HepG2 (cell line): ENCODE measurements around the gene NSMCE3. TPM values are rescaled to one million over a fixed set of nuclear protein-coding genes. Genes with fewer than 3 reads are reported as not detected.

Experiments used
- ATAC-seq: fragments of 200-7000 bp; cut with Tn5 transposase; 3 replicates; pipeline ENCODE4 v1.9.1; 2020; ENCODE audit warnings: mild to moderate bottlenecking, moderate library complexity
- BruUV-seq: library from RNA; stranded (reverse); fragments of 400-500 nt; replicated peaks from 2 replicates; lab custom pipeline; 2021; lab: Mats Ljungman, UMichigan
- CTCF ChIA-PET: fragments of 300-600 bp; formaldehyde crosslinking; extraction: SDS; loops from one replicate; lab custom pipeline; 2021; ENCODE audit warnings: low total read pairs, inconsistent platforms, low intra/inter-chr PET ratio; lab: Yijun Ruan, JAX
- POLR2A ChIA-PET: fragments of 350-600 bp; sonication (Branson Sonifier 250); formaldehyde crosslinking; loops from one replicate; lab custom pipeline; 2020; ENCODE audit warnings: antibody characterized with exemption, inconsistent platforms; lab: Yijun Ruan, JAX
- DNase-seq: peaks from one replicate; pipeline ENCODE4 v3.0.0-alpha.2; 2015; ENCODE audit warnings: low spot score
- FAIRE-seq: peaks from 3 replicates; lab custom pipeline; 2011; peaks lifted over from hg19 to GRCh38; lab: Jason Lieb, UNC
- H2AFZ ChIP-seq: one replicate; pipeline ENCODE4 v1.6.1; 2011; ENCODE audit warnings: low read length, inconsistent platforms
- H3K27ac ChIP-seq: fragments of 300-600 bp; 3 replicates; pipeline ENCODE4 v1.8.0; 2011; ENCODE audit warnings: mixed run types, mild to moderate bottlenecking, mixed read lengths, low read length, inconsistent platforms; ENCODE audit not compliant: insufficient read depth; ENCODE audit errors: extremely low read length
- H3K27me3 ChIP-seq, 2 experiments: fragments of 200-600 bp in 1 of 2; 2 replicates in 1 of 2; 3 replicates in 1 of 2; pipeline versions ENCODE4 v1.6.0 to v1.8.0; 2011; ENCODE audit warnings: low read length in 2 of 2, mild to moderate bottlenecking in 2 of 2, moderate library complexity in 2 of 2, inconsistent platforms in 1 of 2; ENCODE audit not compliant: insufficient read depth in 2 of 2, control insufficient read depth in 1 of 2
- H3K36me3 ChIP-seq, 2 experiments: fragments of 200-600 bp in 1 of 2; replicated peaks in 1 of 2; 2 replicates in 1 of 2; 3 replicates in 1 of 2; pipeline versions ENCODE4 v1.5.1 to v1.8.0; 2011; ENCODE audit warnings: low read length in 2 of 2, inconsistent platforms in 1 of 2; ENCODE audit not compliant: insufficient read depth in 2 of 2, control insufficient read depth in 1 of 2
- H3K4me1 ChIP-seq: 2 replicates; pipeline ENCODE4 v1.5.1; 2012; ENCODE audit warnings: low read length, inconsistent platforms; ENCODE audit not compliant: insufficient read depth
- H3K4me2 ChIP-seq: 2 replicates; pipeline ENCODE4 v1.6.0; 2011; ENCODE audit warnings: low read depth, low read length, inconsistent platforms
- H3K4me3 ChIP-seq, 3 experiments: fragments of 200-600 bp in 1 of 3; sonication (generic), shearing (Covaris generic) in 1 of 3; replicated peaks in 1 of 3; 2 replicates each; pipeline ENCODE4 v1.5.1; 2011 to 2016; ENCODE audit warnings: low read length in 3 of 3, inconsistent platforms in 2 of 3, low read depth in 2 of 3, mild to moderate bottlenecking in 2 of 3, control low read depth in 1 of 3, mixed read lengths in 1 of 3; ENCODE audit not compliant: insufficient read depth in 1 of 3
- H3K79me2 ChIP-seq: one replicate; pipeline ENCODE4 v1.6.1; 2011; ENCODE audit warnings: low read length, inconsistent platforms; ENCODE audit not compliant: insufficient read depth
- H3K9ac ChIP-seq: 2 replicates; pipeline ENCODE4 v1.6.0; 2011; ENCODE audit warnings: mild to moderate bottlenecking, low read depth, low read length, inconsistent platforms; ENCODE audit not compliant: insufficient read depth
- H3K9me3 ChIP-seq: 2 replicates; pipeline ENCODE4 v1.5.1; 2012; ENCODE audit warnings: mild to moderate bottlenecking, low read length
- H4K20me1 ChIP-seq: 2 replicates; pipeline ENCODE4 v1.6.0; 2011; ENCODE audit warnings: inconsistent platforms, mild to moderate bottlenecking, low read length, moderate library complexity; ENCODE audit not compliant: insufficient read depth
- E2F1 ChIP-seq: sonication (generic); formaldehyde crosslinking; IDR thresholded peaks from 2 replicates; pipeline ENCODE4 v1.5.0; 2020; ENCODE audit warnings: missing genetic modification reagents
- GABPB1 ChIP-seq: IDR thresholded peaks from 2 replicates; pipeline ENCODE4 v1.6.1; 2016; ENCODE audit warnings: mild to moderate bottlenecking, missing genetic modification reagents, moderate library complexity, missing compliant biosample characterization
- GPN1 ChIP-seq: sonication (generic); formaldehyde crosslinking; IDR thresholded peaks from 2 replicates; pipeline ENCODE4 v1.5.1; 2020; ENCODE audit warnings: missing genetic modification reagents, borderline replicate concordance
- MAZ ChIP-seq, 2 experiments: sonication (generic) in 1 of 2; formaldehyde crosslinking in 1 of 2; IDR thresholded peaks; 2 replicates each; pipeline versions ENCODE4 v1.5.0 to v1.6.1; 2012 to 2020; ENCODE audit warnings: low read depth in 2 of 2, mild to moderate bottlenecking in 2 of 2, borderline replicate concordance in 1 of 2, improper control_type of control experiment in 1 of 2, low read length in 1 of 2, missing genetic modification reagents in 1 of 2, moderate library complexity in 1 of 2
- PRPF4 ChIP-seq: fragments of 200-400 bp; formaldehyde crosslinking; IDR thresholded peaks from 2 replicates; pipeline ENCODE4 v1.6.1; 2016; ENCODE audit warnings: low read length, low read depth; ENCODE audit not compliant: poor library complexity, severe bottlenecking
- SMAD3 ChIP-seq: sonication (generic); formaldehyde crosslinking; IDR thresholded peaks from 2 replicates; pipeline ENCODE4 v1.4.0; 2020; ENCODE audit warnings: missing genetic modification reagents
- ZBTB2 ChIP-seq: sonication (generic); formaldehyde crosslinking; IDR thresholded peaks from 2 replicates; pipeline ENCODE4 v1.8.0; 2022; ENCODE audit warnings: low read depth, missing genetic modification reagents
- ZNF674 ChIP-seq: sonication (generic); formaldehyde crosslinking; IDR thresholded peaks from 2 replicates; pipeline ENCODE4 v1.5.0; 2020; ENCODE audit warnings: low read depth, mild to moderate bottlenecking, missing genetic modification reagents
- WGBS: methylation state at CpG from one replicate; pipeline ENCODE4 v1.1.6; 2017; ENCODE audit warnings: low lambda C conversion rate; 5-methylcytosine and 5-hydroxymethylcytosine counted together
- in situ Hi-C: cut with HindIII; loops from 2 replicates; pipeline ENCODE4 v1.10.0; 2017; ENCODE audit warnings: low pct_unique_long_range_greater_than_20kb; ENCODE audit not compliant: extremely low pct_ligation_motif_present
- intact Hi-C: fragments of 100-400 bp; cut with micrococcal nuclease; formaldehyde crosslinking; loops from one replicate; pipeline ENCODE4 v1.10.0; 2022; ENCODE audit not compliant: unreplicated experiment
- polyA plus RNA-seq, 8 experiments: library from polyadenylated mRNA; depleted of rRNA in 3 of 8; stranded (reverse) in 7 of 8; unstranded in 1 of 8; fragments of >200 nt; fragmentation: Illumina TruSeq in 4 of 8; extraction: Trizol in 4 of 8; gene quantifications; 2 replicates each; pipeline versions ENCODE4 v1.2.1 to v1.2.3, GENCODE V29; 2011 to 2016; ENCODE audit warnings: low read depth in 4 of 8, missing spikeins in 1 of 8, mixed read lengths in 1 of 8; ENCODE audit not compliant: insufficient read depth in 1 of 8
- total RNA-seq, 5 experiments: library from RNA; depleted of rRNA; stranded (reverse); fragments of >200 nt; fragmentation: Illumina TruSeq; extraction: Trizol; gene quantifications; 2 replicates each; pipeline ENCODE4 v1.2.3, GENCODE V29; 2016; ENCODE audit warnings: low read depth in 1 of 5

Gene NSMCE3
- total and polyA plus RNA-seq, 2 of the 13 experiments (the other 11 are each of a cell fraction or from before 2014, with no cell fraction given): 3.0 to 3.7 TPM

GRCh38 chr15:29268706-29269484 is 727 bp downstream of the NSMCE3 start:
- ChIA-PET CTCF (no interaction called here), POLR2A (no interaction called here)
- Histone ChIP-seq H3K27me3 (no peaks in the 10 kb centered on the region; a peak in 1 of 5 replicates), H2AFZ (no peak overlapping the region), H3K4me2 (peak overlapping the region; percentile 76), H3K36me3 (no peaks in the 10 kb centered on the region), H3K27ac (no peak overlapping the region), H4K20me1 (no peaks in the 10 kb centered on the region), H3K79me2 (no peaks in the 10 kb centered on the region), H3K9ac (peak overlapping the region; percentile 66), H3K4me3 (peak overlapping the region; percentile 76 to 78 (median 77)), H3K9me3 (no peaks in the 10 kb centered on the region)
- 87% methylated on average over 16 of the region's 35 CpGs for WGBS
- no peak for FAIRE-seq
- BruUV-seq: TSS peak; percentile 86
- in situ Hi-C loops: no loop called here
- intact Hi-C loops: no loop called here
- TF ChIP-seq GPN1 (no peak), ZBTB2 (CRISPR knock-in tag) (no peak), SMAD3 (CRISPR knock-in tag) (no peak), GABPB1 (CRISPR knock-in tag) (no peak), PRPF4 (peak; percentile 59), E2F1 (no peak), ZNF674 (CRISPR knock-in tag) (0 out of 2 replicates have a peak, but pooled peaks have one; percentile 42), MAZ (IDR thresholded peaks at IDR 0.05; ENCODE audit: borderline replicate concordance, low read depth, low read length) (no peak), MAZ (CRISPR knock-in tag; IDR thresholded peaks at IDR 0.05; ENCODE audit: low read depth) (0 out of 2 replicates have a peak, but pooled peaks have one; percentile 7)
- TF ChIP-seq, all 625 proteins: peak for 3
- H3K4me1 ChIP-seq: peaks cover 22% of the 10 kb centered on the region
- DNase-seq (no peak), ATAC-seq (peak; percentile 44)
